ENCODE measurements around the gene WAC.

GRCh38 chr10:28492116-28492920 lies 40.6 kb upstream of the WAC start:
- no peak for TF ChIP-seq CTCF (IDR thresholded peaks at IDR 0.05 in 4 of 5, conservative IDR thresholded peaks at IDR 0.05 in 1 of 5)
- no peak for TF ChIP-seq POLR2A (IDR thresholded peaks at IDR 0.05)

Measured in gastrocnemius medialis (tissue), 4 donors.